GM18909 (cell line): ENCODE measurements around the gene C9orf85.
"Not testable (repeated sequence)": the region's sequence is repeated elsewhere in the genome, so short reads cannot be mapped to it uniquely, and the experiment has no call there.

ENCODE experiments used
- ATAC-seq: cut with Tn5 transposase; IDR thresholded peaks from one replicate; pipeline ENCODE4 v1.9.1; 2021; ENCODE audit warnings: mild to moderate bottlenecking; ENCODE audit not compliant: unreplicated experiment, poor library complexity

C9orf85 gene

GRCh38 chr9:71986900-71987299, 75.5 kb downstream of the C9orf85 start:
- ATAC-seq, result no peak

- ATAC-seq, result no peak
Observed at GRCh38 chr9:71987471-71988371, 76.3 kb downstream of the C9orf85 start.

GRCh38 chr9:71990466-71990865, 79.0 kb downstream of the C9orf85 start:
- ATAC-seq, result no peak

- ATAC-seq, result no peak
Observed at GRCh38 chr9:72005451-72005850, 94.0 kb downstream of the C9orf85 start.

GRCh38 chr9:72006501-72006900, 95.1 kb downstream of the C9orf85 start:
- ATAC-seq, result no peak

- not testable (repeated sequence) for ATAC-seq
Observed at GRCh38 chr9:72007726-72008125, 96.3 kb downstream of the C9orf85 start.

GRCh38 chr9:72012646-72013045, 101.2 kb downstream of the C9orf85 start:
- ATAC-seq, result no peak

- no peak for ATAC-seq
Observed at GRCh38 chr9:72013292-72013760, 101.9 kb downstream of the C9orf85 start.

- ATAC-seq, result no peak
Observed at GRCh38 chr9:72022841-72023240, 111.4 kb downstream of the C9orf85 start.
